GM18498 (cell line): Measurements from ENCODE around the gene CCDC134.
A peak's percentile ranks its signal among the peaks of the same experiment; 100 is the strongest.
"Not testable (repeated sequence)": the region's sequence is repeated elsewhere in the genome, so short reads cannot be mapped to it uniquely, and the experiment has no call there.

Experiments used
- ATAC-seq: cut with Tn5 transposase; IDR thresholded peaks from one replicate; pipeline ENCODE4 v1.9.1; 2021; ENCODE audit warnings: mild to moderate bottlenecking, moderate library complexity; ENCODE audit not compliant: unreplicated experiment

CCDC134 gene

DNA sequence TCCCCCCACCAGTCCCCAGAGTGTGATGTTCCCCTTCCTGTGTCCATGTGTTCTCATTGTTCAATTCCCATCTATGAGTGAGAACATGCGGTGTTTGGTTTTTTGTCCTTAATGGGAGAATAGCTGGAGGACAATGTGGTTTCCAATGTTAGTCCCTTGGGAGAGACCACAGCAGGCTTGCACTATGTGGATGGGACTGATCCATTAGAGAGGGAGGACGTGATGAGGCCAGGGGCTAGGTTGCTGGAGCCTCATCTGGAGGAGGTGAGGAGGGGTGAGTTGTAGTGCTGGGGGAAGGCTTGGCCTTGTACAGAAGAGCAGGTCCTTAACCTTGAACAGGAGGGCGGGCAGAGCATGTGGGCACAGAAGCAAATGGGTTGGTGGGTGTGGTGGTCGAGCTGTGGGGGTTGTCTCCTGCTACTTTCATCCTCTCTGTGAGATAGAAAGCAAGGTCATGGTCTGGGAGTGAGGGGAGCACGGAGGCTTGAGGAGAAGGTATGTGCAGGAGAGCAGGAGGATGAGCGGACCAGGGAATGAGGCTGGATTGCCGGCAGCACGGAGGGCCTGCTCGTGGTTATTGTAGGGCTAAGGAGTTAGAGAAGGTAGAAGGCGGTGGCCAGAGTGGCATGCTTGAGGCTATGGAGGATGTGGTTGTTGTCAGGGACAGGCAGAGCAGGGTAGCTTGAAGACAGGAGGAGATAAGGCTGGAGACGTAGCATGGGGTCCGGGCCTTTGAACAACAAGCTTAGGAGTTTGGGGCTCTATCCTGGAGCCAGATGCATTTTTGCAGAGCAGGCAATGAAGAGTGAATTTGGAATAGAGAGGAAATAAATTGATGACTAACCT lies 21.2 kb downstream of the CCDC134 start:
- ATAC-seq, result no peak

DNA sequence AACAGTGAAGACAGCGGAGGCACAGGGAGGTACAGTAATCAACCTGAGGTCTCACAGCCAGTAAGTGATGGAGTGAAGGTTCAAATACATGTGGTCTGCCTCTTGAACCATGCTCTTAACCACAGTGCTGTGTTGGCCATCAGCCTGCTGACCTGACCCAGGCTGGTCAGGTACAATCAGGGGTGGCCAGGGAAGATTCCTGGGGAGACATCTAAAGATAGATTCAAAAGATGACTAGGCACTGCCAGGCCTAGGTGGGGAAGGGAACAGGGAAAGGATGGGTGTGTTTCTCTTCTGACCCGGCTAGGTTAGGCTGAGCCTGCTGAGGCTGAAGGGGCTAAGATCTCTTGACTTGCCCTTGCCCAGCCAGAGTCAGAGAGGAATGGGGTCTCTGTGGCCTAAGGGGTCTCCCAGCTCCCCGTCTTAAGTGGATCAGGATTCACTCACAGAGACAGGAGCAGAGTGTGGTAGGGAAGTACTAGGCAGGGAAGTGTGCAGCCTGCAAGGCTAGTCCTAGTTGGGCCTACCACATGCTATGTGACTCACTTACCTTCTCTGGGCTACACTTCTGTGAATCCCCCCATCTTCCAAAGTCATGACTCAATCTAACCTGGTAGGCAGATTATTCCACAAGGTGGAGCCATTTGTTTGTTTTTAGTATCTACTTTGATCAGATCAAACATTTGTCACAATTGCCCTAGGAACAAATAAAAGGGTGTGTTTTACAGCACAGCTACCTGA lies 22.0 kb downstream of the CCDC134 start:
- no peak for ATAC-seq

DNA sequence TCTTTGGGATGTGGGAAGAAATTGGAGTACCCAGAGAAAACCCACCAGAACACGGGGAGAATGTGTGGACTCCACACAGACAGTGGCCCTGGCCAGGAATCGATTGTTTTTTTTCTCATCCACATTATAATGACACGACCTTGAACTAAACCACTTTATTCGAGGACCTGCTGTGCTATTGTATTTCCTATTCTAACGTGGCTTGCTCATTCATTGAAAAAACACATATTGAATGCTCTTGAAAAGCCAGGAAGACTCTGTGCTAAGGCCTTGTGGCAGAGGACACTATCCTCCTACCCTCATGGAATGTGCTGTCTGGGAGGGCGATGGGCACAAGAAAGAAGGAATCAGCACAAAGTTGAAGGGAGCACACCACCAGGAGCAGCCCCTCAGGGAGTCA lies 23.3 kb downstream of the CCDC134 start:
- no peak for ATAC-seq

DNA sequence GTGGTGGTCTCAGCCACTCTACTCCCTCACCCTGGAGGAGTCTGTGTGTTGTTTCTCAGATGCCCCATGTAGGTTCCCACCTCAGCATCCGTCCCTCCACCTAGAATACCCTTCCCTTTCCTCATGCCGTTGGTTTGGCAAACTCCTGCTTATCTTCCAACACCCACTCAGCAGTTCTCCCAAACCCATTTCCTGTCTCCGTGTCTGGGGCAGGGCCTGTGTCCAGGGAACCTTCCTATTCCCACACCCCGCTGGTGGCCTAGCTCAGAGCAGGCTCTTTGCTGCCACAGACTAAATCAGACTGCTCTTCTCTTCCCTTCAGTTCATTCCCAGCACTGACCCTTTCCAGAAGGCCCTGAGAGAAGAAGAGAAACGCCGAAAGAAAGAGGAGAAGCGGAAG lies 24.9 kb downstream of the CCDC134 start:
- no peak for ATAC-seq

DNA sequence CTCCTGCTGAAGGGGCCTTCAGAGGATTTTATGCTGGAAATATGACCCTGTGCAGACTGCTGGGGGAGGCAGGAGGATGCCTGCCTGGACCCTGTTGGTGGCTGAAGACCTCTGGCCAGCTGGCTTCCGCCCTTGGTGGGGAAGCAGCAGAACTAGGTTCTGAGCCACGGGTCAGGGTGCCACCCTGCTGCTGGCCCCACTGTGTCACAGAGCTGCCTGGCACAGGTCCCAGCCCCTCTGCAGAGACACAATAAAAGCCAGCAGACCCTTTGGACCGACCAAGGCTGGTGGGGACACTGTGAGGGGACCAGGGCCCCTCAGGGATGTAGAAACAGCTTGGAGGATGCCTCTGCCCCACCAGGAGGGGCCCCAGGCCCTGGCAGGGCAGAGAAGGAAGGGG lies 25.5 kb downstream of the CCDC134 start:
- no peak for ATAC-seq

DNA sequence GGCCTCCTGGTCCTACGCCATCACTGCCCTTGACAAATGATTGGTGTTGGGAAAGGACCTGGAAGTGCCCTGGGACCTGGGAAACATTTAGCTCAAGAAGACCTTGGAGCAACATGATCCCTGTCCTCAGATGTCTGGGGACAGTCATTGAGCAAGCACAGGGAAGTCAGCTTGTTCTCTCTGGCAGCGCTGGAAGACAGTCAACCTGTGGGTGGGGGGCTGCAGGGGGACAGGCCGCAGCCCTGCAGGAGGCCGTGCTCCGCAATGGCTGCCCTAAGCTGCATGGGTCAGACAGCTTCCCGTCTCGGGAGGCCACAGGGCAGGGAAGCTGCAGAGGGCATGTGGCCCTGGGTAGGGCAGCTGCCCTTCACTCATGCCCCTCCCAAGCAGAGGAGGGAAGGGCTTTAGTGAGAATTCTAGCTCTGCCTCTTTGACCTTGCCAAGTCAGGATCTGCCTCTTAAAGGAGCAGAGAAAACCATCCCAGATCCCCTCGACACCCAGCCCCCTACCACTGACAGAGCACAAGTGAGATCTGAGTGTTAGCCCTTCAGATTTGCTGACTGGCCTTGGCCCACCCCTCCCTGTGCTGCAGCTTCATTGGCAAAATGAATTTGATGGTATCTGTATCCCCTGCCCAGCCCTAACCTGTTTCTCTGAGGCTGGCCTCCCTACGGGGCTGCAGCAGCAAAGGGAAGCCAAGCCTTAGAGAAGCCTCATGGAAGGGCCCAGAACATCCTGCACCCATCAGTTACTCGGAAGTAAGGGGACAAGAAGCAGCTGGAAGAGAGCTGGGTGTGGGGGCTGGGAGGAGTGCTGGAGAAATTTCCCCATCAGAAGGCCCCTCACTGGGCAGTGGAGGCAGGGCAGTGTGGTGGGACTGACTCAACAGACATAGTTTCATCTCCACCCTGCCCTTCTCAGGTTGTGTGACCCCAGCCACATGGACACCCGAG lies 26.2 kb downstream of the CCDC134 start:
- no peak for ATAC-seq

DNA sequence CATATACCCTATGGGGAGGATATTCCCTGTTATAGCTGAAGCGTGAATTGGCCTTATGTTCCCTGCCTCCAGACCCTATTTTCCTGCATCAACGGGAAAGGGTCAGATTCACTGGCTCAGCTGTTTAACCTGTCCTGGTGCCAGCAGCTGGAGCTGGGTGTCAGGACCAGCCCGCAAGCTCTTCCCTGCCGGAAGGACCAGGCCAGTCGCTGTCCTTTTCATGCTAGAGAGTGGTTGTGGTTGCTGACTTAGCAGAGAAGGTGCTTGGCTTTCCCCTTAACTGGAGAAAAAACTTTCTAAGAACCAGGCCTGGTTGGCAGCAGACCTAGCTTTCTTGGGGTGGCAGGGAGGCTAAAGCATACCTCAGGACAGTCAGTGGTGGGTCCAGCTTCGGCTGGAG lies 27.2 kb downstream of the CCDC134 start:
- ATAC-seq, result no peak

DNA sequence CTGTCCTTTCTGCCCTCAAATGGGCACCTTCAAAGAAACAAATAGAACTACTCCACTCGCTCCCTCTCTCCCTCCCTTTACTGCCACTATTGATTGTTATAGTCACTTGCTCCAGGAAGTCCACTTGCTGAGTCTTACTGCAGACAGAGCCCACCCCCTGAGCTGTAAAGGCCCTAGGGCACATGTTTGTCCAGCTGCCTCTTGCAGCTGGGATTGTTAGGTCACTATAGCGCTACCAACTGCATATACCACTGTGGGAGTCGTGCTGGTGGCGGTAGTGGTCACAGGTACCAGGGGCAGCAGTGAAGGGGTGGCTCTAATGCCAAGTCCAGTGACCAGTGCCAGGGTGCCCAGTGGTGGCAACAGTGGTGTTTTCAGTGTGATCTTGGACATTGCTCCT lies 28.0 kb downstream of the CCDC134 start:
- ATAC-seq, result no peak

DNA sequence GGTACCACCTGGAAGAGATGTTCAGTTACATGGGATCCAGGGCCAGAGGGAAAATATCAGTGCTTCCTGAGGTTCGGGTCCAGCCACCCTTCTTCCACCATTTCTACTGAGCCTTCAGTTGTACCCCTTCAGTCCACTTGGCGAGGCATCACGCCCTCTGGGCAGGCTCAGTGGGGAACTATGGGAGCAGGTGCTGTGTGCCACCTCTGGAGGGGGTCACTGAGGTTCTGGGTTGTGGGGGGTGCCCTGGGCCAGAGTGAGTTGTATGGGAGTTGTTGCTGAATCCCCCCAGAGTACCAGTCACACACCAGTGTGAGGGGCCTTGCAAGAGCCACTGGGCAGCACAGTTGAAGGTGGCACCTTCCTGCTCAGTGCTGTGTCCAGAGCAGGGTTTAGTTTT lies 29.7 kb downstream of the CCDC134 start:
- ATAC-seq, result no peak

DNA sequence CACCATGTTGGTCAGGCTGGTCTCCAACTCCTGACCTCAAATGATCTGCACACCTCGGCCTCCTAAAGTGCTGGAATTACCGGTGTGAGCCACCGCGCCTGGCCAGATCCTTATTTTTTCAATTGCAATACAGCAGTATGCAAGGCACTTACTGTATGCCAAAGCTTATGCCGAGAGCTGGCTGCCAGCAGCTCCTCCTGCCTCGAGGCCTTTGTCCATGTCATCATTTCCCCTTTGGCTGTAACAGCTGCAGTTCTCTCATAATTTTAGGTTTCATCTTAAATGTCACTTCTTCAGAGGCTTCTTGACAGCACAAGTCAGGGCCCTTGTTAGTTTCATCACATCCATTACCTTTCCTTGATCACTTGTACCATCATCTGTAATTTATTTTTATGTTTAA lies 30.9 kb downstream of the CCDC134 start:
- ATAC-seq, result no peak

DNA sequence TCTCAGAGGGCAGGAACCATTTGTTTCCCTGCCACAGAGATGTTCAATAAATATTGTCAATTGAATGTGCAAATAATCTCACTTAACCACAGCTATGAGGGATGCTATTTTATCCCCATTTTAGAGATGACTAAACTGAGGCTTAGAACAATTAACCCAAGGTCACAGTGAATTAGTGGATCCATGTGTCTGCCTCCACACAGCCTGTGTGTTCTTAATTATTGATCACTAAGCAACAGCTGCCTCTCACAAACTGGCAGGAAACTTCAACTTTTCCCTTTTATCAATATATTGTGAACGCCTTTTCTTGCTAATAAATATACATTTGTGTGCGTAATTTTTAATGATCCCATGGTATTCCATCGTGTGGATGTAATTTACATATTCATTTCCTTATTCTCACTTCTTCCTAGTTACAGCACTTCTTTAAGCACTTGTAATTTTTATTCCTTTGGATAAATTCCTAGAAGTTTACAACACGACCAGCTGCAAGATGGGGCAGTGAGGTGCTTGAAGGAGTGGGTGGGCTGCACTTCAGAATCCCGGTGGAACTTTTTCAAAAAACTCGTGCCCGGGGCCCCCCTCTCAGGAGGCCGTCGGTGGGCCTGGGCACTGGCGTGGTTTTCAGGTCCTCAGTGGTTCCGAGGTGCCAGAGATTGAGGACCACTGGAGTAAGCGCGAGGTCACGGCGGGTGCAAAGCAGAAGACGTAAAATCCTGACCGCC lies 31.5 kb downstream of the CCDC134 start:
- ATAC-seq, result no peak

DNA sequence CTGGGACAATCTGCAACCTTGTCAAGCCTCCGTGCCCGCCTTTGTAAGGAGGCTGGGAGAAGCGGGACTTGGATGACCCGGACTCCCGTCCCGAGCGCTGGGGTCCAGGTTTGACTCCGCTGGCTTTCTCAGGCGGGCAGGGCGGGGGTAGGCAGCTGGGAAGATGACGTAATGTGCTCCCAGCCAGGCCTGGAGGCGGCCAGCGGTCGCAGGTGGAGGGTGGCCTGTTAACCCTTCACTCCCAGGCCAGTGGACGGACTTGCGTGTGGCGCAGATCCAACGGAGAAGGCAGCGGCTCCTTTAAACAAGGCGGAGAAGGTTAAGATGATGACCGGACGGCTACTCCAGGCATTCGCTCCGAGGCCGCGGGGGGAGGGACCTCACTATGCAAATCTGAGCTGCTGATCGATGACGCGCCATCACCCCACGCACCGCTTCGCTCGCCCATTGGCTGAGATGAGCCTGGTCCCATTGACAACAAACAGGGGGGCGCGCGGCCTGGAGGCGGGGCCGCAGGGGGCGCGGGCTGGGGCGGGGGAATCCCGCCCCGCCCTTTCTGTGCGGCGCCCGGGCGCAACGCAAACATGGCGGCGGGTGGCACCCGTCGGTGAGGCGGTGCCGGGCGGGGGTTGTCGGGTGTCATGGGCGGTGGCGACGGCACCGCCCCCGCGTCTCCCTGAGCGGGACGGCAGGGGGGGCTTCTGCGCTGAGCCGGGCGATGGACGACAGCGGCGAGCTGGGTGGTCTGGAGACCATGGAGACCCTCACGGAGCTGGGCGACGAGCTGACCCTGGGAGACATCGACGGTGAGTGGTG lies 32.3 kb downstream of the CCDC134 start, which contains the start of gene SREBF2:
Gene SREBF2, plus strand, starts transcription at position 553 of the 816 bp plus-strand sequence. Its CDS starts 166 bp downstream, at position 719.
- ATAC-seq, result peak; percentile 87

DNA sequence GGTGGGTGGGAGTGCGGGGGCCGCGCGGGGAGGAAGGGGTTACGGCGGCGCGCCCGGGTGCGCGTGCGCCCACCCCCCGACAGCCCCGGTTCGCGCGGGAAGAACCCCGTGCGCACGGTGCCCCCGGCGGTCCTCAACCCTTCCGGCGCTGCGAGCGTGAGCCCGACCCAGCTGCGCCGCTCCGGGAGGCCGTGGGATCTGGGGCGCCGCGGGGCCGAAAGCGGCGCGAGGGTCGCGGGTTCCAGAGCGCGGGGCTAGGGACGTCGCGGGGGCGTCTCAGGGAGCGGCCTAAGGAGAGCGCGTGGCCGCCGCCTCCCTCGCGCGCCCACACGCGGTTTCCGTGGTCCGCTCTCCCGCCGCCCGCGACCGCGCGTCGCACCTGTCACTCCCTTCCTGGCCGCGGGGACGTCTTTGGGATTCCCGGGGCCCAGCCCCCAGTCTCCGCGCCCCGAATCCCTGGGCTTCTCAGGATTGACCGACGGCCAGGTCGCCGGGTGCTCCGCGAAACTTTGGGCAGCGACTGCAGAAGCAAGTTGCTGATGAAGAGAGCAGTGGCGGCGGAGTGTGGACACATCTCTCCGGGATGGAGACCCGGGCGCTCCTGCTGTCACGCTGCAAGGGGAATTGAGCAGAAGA lies 33.0 kb downstream of the CCDC134 start:
- peak; percentile 19 for ATAC-seq

DNA sequence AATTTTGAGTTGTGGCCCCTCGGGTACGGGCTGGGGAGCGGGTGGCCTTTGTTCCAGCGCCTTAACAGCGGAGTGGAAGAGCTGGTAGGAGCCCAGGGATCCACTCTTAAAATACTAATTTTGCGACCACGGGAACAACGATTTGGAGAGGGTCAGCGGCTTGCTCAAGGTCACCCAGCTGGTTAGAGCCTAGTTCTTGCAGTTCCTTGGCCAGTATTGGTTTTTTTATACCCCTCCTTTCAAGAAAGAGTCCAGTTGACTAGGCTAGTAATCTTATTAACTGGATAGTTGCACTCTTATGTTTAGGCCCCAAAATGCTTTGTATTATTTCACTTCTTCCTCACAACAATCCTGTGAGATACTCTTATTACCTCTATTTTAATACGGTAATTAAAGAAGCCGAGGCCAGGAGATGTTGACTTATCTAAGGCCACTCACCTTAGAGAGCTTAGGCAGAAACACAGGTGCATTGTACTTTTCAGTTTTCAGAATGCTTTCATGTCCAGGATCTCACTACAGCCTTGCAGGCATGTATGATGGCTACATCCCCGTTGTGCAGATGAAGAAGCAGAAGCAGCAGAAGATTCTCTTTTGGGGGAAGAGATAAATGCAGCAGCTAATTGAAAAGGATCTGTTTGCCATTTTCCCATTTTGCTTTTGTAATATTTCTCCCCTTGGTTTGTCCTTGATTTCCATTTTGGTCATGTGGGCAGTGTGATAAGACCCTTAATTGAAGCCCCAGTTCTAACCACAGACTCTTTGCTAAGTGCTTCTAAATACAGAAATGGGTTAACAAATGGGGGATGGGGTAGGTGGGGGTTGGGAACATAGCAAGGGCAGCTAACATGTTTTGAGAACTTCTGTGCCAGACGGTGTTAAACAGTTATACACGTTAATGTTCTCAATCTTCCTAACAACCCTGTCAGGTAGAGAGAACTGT lies 33.8 kb downstream of the CCDC134 start:
- ATAC-seq, result no peak

DNA sequence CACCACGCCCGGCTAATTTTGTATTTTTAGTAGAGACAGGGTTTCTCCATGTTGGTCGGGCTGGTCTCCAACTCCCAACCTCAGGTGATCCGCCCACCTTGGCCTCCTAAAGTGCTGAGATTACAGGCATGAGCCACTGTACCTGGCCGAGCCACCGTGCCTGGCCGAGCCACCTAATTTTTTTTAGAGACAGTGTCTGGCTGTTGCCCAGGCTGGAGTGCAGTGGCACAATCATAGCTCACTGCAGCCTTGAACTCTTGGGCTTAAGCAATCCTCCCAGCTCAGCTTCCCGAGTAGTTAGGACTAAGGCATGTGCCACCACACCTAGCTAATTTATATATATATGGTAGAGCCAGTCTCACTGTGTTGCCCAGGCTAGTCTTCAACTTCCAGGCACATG lies 35.0 kb downstream of the CCDC134 start:
- not testable (repeated sequence) for ATAC-seq

DNA sequence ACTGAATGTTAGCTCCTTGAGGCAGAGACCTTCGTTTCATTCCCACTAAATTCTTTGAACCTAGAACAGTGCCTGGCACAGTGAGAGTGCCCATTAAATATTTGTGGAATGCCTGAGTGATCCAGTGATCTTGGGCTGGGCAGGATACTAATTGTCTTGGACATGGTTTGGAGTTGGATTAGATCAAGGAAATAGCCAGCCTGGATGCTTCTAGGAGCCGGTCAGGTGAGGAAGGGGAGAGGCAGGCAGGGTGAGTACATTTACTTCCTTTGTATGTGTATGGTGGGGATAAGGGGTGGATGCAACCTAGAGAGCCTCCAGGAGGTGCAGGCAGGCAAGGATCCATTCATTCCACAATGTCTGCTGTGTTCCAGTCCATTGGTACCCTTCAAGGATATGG lies 36.1 kb downstream of the CCDC134 start:
- ATAC-seq, result no peak

DNA sequence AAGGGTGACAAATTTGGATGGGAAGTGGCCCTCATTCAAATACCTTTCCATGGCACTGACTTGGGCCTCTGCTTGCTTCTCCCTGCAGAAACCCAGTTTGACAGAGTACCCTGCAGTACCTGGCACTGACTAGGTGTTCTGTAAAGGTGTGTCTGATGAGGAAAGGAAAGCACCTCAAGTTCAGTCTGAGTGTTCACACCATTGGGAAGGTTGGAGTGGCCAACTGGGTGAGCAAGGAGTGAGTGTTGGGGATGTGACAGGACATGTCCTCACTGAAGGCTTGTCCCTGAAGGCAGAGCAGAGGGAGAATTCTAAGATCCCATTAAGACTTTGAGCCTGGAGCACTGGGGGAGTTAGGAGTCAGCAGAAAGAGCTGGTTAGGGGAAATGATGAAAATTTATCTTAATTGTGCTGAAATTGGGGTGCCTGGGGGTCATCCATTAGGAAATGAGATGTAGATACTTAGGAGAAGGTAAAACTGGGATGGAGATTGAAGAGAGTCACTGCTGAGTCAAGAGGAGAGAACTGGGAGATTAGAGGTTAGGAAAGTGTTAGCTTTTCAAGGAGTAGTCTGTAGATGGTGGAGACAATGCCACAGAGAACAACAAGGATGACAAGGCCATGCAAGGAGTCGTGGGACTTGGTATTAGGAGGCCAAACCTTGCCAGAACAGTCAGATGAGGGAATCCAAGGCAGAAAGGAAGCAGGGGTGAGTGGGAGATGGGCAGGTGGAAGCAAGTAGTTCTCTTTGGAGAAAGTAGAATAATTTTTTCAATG lies 38.6 kb downstream of the CCDC134 start:
- ATAC-seq, result no peak
